B cell (primary cell): ENCODE results near the gene MRC2.

Experiments used
- EZH2 ChIP-seq: IDR thresholded peaks from 2 replicates; pipeline ENCODE4 v1.6.1; 2012; ENCODE audit warnings: borderline replicate concordance, low read depth, mild to moderate bottlenecking, moderate library complexity, low read length; ENCODE audit not compliant: insufficient read depth, poor library complexity, severe bottlenecking
- TF ChIP-seq, protein P1 (sequence below): fragments of 200-600 bp; IDR thresholded peaks from one replicate; pipeline ENCODE4 v1.8.0; 2022; ENCODE audit warnings: antibody characterized with exemption, mild to moderate bottlenecking

DNA sequence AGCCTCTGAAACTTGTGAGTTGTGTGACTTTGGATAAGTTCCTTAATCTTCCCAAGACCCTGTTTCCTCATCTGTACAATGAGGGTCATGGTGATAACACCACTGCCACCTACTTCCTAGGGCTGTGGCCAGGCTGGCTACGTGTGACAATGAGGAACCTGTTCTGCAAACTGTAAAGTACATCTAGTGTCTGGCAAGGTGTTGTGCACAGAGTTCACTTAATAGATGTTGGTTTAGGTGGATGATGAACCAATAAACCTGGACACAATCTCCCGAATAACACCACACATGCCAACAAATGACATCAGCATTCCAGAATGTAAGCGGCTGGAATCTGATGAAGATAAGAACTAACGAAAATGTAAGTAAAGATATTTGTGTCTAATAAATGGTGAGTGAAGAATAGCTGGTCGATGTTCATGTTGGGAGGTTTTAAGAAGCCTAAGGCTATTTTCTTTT, 98.3 kb downstream of the MRC2 start:
- TF ChIP-seq, protein P1, sequence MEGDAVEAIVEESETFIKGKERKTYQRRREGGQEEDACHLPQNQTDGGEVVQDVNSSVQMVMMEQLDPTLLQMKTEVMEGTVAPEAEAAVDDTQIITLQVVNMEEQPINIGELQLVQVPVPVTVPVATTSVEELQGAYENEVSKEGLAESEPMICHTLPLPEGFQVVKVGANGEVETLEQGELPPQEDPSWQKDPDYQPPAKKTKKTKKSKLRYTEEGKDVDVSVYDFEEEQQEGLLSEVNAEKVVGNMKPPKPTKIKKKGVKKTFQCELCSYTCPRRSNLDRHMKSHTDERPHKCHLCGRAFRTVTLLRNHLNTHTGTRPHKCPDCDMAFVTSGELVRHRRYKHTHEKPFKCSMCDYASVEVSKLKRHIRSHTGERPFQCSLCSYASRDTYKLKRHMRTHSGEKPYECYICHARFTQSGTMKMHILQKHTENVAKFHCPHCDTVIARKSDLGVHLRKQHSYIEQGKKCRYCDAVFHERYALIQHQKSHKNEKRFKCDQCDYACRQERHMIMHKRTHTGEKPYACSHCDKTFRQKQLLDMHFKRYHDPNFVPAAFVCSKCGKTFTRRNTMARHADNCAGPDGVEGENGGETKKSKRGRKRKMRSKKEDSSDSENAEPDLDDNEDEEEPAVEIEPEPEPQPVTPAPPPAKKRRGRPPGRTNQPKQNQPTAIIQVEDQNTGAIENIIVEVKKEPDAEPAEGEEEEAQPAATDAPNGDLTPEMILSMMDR, result no peak
- no peak for TF ChIP-seq EZH2
